KBM-7 (cell line): ENCODE results near the gene CDH23.
A peak's percentile ranks its signal among the peaks of the same experiment; 100 is the strongest.

Source experiments
- DNase-seq: peaks from one replicate; pipeline ENCODE4 v3.0.0-alpha.2; 2015
- in situ Hi-C: fragments of 300-500 bp; cut with MboI; formaldehyde crosslinking; loops from 2 replicates; pipeline ENCODE4 v1.14.3; 2020; ENCODE audit warnings: low sequenced_read_pairs, low pct_unique_long_range_greater_than_20kb, mixed read lengths

The CDH23 gene

GRCh38 chr10:71517298-71518169, 120.8 kb downstream of the CDH23 start:
- no peak for DNase-seq
- in situ Hi-C loops, result no loop called here

- DNase-seq, result no peak
- in situ Hi-C loops, result no loop called here
Observed at GRCh38 chr10:71520042-71520441, 123.3 kb downstream of the CDH23 start.

- no peak for DNase-seq
Observed at GRCh38 chr10:71521504-71522441, 125.1 kb downstream of the CDH23 start.

GRCh38 chr10:71522442-71523144, 125.9 kb downstream of the CDH23 start:
- no peak for DNase-seq
- in situ Hi-C loops, result no loop called here

More at GRCh38 chr10:71521504-71522441, 125.1 kb downstream of the CDH23 start:
- in situ Hi-C loops, result no loop called here

GRCh38 chr10:71523756-71524155, 127.0 kb downstream of the CDH23 start:
- in situ Hi-C loops, result no loop called here
- no peak for DNase-seq

- no peak for DNase-seq
- in situ Hi-C loops, result no loop called here
Observed at GRCh38 chr10:71525092-71525491, 128.4 kb downstream of the CDH23 start.

- in situ Hi-C loops, result no loop called here
Observed at GRCh38 chr10:71525721-71526120, 129.0 kb downstream of the CDH23 start.

GRCh38 chr10:71526653-71527052, 129.9 kb downstream of the CDH23 start:
- in situ Hi-C loops, result no loop called here
- no peak for DNase-seq

More at GRCh38 chr10:71525721-71526120, 129.0 kb downstream of the CDH23 start:
- DNase-seq, result no peak

GRCh38 chr10:71527135-71527534, 130.4 kb downstream of the CDH23 start:
- DNase-seq, result no peak
- in situ Hi-C loops, result no loop called here

- no peak for DNase-seq
- in situ Hi-C loops, result no loop called here
Observed at GRCh38 chr10:71528371-71529206, 131.9 kb downstream of the CDH23 start.

- no peak for DNase-seq
- in situ Hi-C loops, result no loop called here
Observed at GRCh38 chr10:71529207-71529827, 132.6 kb downstream of the CDH23 start.

- no peak for DNase-seq
- in situ Hi-C loops, result no loop called here
Observed at GRCh38 chr10:71530781-71531180, 134.1 kb downstream of the CDH23 start.

GRCh38 chr10:71531485-71532446, 135.0 kb downstream of the CDH23 start:
- DNase-seq, result peak; percentile 21
- in situ Hi-C loops, result no loop called here

GRCh38 chr10:71532878-71533277, 136.2 kb downstream of the CDH23 start:
- in situ Hi-C loops, result no loop called here
- no peak for DNase-seq

GRCh38 chr10:71533936-71534335, 137.2 kb downstream of the CDH23 start:
- no peak for DNase-seq
- in situ Hi-C loops, result no loop called here

- no peak for DNase-seq
- in situ Hi-C loops, result no loop called here
Observed at GRCh38 chr10:71534568-71535194, 138.0 kb downstream of the CDH23 start.

- in situ Hi-C loops, result no loop called here
- DNase-seq, result no peak
Observed at GRCh38 chr10:71536332-71536731, 139.6 kb downstream of the CDH23 start.
